GM12891 (cell line): ENCODE measurements around the gene HES5.

ENCODE experiments used
- POLR2A ChIP-seq: IDR thresholded peaks from 2 replicates; pipeline ENCODE4 v1.6.1; 2011; ENCODE audit warnings: low read depth, low read length, control low read depth
- POLR2AphosphoS5 ChIP-seq: IDR thresholded peaks from 2 replicates; pipeline ENCODE4 v1.6.1; 2011; ENCODE audit warnings: low read depth, low read length, control low read depth

DNA sequence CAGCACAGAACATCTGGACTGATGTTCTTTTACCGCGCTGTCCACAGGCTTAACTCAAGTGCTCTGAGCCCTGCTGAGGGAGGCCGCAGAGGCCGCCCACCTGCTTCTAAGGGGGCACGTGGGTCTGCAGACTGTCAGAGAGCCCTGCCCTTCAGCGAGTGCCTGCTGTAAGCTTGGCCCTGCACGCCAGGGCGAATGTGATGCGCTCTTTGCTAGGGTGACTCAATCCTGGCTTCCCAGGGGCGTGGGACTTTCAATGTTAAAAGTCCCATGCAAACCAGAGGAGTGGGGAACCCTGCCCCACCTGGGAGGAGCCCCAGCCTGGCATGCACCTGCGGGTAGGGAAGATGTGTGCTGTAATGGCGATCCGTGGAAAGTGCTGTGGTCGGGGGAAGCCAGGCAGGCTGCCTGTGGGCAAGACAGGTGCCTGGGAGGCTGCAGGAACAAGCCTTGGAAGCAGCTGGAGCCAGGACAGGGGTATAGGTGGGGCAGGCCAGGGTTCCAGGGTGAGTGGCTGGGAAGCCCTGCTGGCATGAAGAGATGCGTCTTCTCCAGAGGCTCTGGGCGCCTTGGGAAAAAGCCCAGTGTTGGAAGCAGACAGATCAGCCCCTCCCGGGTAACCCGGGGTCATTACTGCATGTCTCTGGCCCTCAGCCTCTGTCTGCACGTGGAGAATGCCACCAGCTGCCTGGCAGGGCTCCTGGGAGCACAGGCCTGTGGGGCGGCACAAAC is 3.1 kb downstream of the HES5 start:
- TF ChIP-seq POLR2AphosphoS5 (peak; percentile 15; the same call in 1 of the 2 replicates), POLR2A (no peak)
